MM.1S (cell line): ENCODE data around the gene TLK1.

Experiments used
- DNase-seq: peaks from one replicate; pipeline ENCODE4 v3.0.0-alpha.2; 2015
- H2AFZ ChIP-seq: fragments of 300-600 bp; sonication (generic); 2 replicates; pipeline ENCODE4 v1.6.0; 2016; ENCODE audit warnings: antibody characterized with exemption, low read length
- H3F3A ChIP-seq: fragments of 300-600 bp; sonication (generic); 2 replicates; pipeline ENCODE4 v1.6.1; 2016; ENCODE audit warnings: mild to moderate bottlenecking, antibody characterized with exemption, low read length, moderate library complexity, mixed read lengths; ENCODE audit not compliant: insufficient read depth
- H3K27ac ChIP-seq: fragments of 300-600 bp; sonication (generic); 2 replicates; pipeline ENCODE4 v1.5.1; 2016; ENCODE audit warnings: mild to moderate bottlenecking, low read length
- H3K27me3 ChIP-seq: fragments of 300-600 bp; sonication (generic); replicated peaks from 2 replicates; pipeline ENCODE4 v1.6.0; 2016; ENCODE audit warnings: low read length; ENCODE audit not compliant: insufficient read depth
- H3K36me3 ChIP-seq: fragments of 300-600 bp; sonication (generic); replicated peaks from 2 replicates; pipeline ENCODE4 v1.6.1; 2016; ENCODE audit warnings: mild to moderate bottlenecking, low read length, mixed read lengths; ENCODE audit not compliant: insufficient read depth
- H3K4me1 ChIP-seq: fragments of 300-600 bp; sonication (generic); 2 replicates; pipeline ENCODE4 v1.6.1; 2016; ENCODE audit warnings: low read length, mixed read lengths
- H3K4me2 ChIP-seq: fragments of 300-600 bp; sonication (generic); 2 replicates; pipeline ENCODE4 v1.6.0; 2016; ENCODE audit warnings: low read depth, low read length
- H3K4me3 ChIP-seq: fragments of 300-600 bp; sonication (generic); 2 replicates; pipeline ENCODE4 v1.5.1; 2016; ENCODE audit warnings: low read length, mixed read lengths
- H3K79me2 ChIP-seq: fragments of 300-600 bp; sonication (generic); 2 replicates; pipeline ENCODE4 v1.6.1; 2016; ENCODE audit warnings: mixed run types, low read length, mixed read lengths
- H3K9ac ChIP-seq: fragments of 300-600 bp; sonication (generic); 2 replicates; pipeline ENCODE4 v1.6.1; 2016; ENCODE audit warnings: low read length, mixed read lengths
- H3K9me2 ChIP-seq: fragments of 300-600 bp; sonication (generic); replicated peaks from 2 replicates; pipeline ENCODE4 v1.6.1; 2016; ENCODE audit warnings: mild to moderate bottlenecking, low read length, mixed read lengths; ENCODE audit not compliant: insufficient read depth
- H3K9me3 ChIP-seq: fragments of 300-600 bp; sonication (generic); replicated peaks from 2 replicates; pipeline ENCODE4 v1.6.1; 2016; ENCODE audit warnings: mild to moderate bottlenecking, low read length, mixed read lengths; ENCODE audit not compliant: insufficient read depth
- H4K20me1 ChIP-seq: fragments of 300-600 bp; sonication (generic); 2 replicates; pipeline ENCODE4 v1.6.1; 2016; ENCODE audit warnings: mild to moderate bottlenecking, low read length, moderate library complexity, mixed read lengths; ENCODE audit not compliant: insufficient read depth
- EZH2 ChIP-seq: fragments of 300-600 bp; sonication (generic); optimal IDR thresholded peaks from 2 replicates; pipeline ENCODE3; 2017; ENCODE audit warnings: low read depth, mild to moderate bottlenecking, antibody characterized with exemption, low read length, mixed read lengths
- EZH2phosphoT487 ChIP-seq: fragments of 300-600 bp; sonication (generic); IDR thresholded peaks from 2 replicates; pipeline ENCODE4 v1.6.1; 2018; ENCODE audit warnings: antibody characterized with exemption, low read length
- TF ChIP-seq, protein P1 (sequence below): fragments of 300-600 bp; sonication (generic); IDR thresholded peaks from 2 replicates; pipeline ENCODE4 v1.5.1; 2016; ENCODE audit warnings: antibody characterized with exemption, low read length, mixed read lengths

TLK1 gene

GRCh38 chr2:171201271-171201670 lies 40.6 kb upstream of the TLK1 start:
- H3K9ac ChIP-seq: no peak overlapping the region
- H3K79me2 ChIP-seq: no peaks in the 10 kb centered on the region
- no peaks in the 10 kb centered on the region for H3K36me3 ChIP-seq
- no peak overlapping the region for H2AFZ ChIP-seq
- TF ChIP-seq EZH2: no peak
- no peak for TF ChIP-seq EZH2phosphoT487
- TF ChIP-seq, protein P1, sequence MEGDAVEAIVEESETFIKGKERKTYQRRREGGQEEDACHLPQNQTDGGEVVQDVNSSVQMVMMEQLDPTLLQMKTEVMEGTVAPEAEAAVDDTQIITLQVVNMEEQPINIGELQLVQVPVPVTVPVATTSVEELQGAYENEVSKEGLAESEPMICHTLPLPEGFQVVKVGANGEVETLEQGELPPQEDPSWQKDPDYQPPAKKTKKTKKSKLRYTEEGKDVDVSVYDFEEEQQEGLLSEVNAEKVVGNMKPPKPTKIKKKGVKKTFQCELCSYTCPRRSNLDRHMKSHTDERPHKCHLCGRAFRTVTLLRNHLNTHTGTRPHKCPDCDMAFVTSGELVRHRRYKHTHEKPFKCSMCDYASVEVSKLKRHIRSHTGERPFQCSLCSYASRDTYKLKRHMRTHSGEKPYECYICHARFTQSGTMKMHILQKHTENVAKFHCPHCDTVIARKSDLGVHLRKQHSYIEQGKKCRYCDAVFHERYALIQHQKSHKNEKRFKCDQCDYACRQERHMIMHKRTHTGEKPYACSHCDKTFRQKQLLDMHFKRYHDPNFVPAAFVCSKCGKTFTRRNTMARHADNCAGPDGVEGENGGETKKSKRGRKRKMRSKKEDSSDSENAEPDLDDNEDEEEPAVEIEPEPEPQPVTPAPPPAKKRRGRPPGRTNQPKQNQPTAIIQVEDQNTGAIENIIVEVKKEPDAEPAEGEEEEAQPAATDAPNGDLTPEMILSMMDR: no peak
- no peaks in the 10 kb centered on the region for H3K27me3 ChIP-seq
- H3K9me3 ChIP-seq: no peaks in the 10 kb centered on the region
- no peak overlapping the region for H3K27ac ChIP-seq
- H3F3A ChIP-seq: no peaks in the 10 kb centered on the region
- no peaks in the 10 kb centered on the region for H3K9me2 ChIP-seq
- no peak overlapping the region for H3K4me2 ChIP-seq
- no peak for DNase-seq
- H3K4me3 ChIP-seq: no peak overlapping the region
- H4K20me1 ChIP-seq: no peaks in the 10 kb centered on the region
- no peaks in the 10 kb centered on the region for H3K4me1 ChIP-seq

DNA sequence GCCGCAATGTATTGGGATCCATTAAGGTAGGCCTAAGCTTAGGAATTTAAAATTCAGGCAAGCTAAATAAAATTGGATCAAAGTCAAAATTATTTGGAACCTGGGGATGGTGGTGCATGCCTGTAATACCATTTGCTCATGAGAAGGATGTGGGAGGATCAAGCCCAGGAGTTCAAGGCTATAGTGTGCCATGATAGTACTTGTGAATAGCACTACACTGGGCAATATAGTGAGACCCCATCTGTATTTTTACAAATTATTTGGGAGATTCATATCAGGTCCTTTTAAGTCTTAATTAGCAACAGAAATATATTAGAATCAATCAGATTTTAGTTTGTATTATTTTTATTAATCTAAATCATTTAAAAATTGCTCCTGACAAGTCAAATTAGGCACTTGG lies 39.8 kb upstream of the TLK1 start:
- H3K9ac ChIP-seq: no peak overlapping the region
- H3K27me3 ChIP-seq: no peaks in the 10 kb centered on the region
- no peaks in the 10 kb centered on the region for H3K36me3 ChIP-seq
- H3K4me3 ChIP-seq: no peak overlapping the region
- H3K9me2 ChIP-seq: no peaks in the 10 kb centered on the region
- H2AFZ ChIP-seq: no peak overlapping the region
- DNase-seq: no peak
- H3K9me3 ChIP-seq: no peaks in the 10 kb centered on the region
- no peaks in the 10 kb centered on the region for H4K20me1 ChIP-seq
- H3F3A ChIP-seq: no peaks in the 10 kb centered on the region
- TF ChIP-seq EZH2: no peak
- no peak overlapping the region for H3K4me2 ChIP-seq
- no peak overlapping the region for H3K27ac ChIP-seq
- H3K79me2 ChIP-seq: no peaks in the 10 kb centered on the region
- H3K4me1 ChIP-seq: no peaks in the 10 kb centered on the region

GRCh38 chr2:171191021-171191420 lies 30.3 kb upstream of the TLK1 start:
- H4K20me1 ChIP-seq: no peaks in the 10 kb centered on the region
- H3K9me2 ChIP-seq: no peaks in the 10 kb centered on the region
- H3K9ac ChIP-seq: no peak overlapping the region
- no peak overlapping the region for H3K4me3 ChIP-seq
- H3K4me2 ChIP-seq: no peak overlapping the region
- no peaks in the 10 kb centered on the region for H3K27me3 ChIP-seq
- no peak overlapping the region for H3K27ac ChIP-seq
- H3F3A ChIP-seq: no peaks in the 10 kb centered on the region
- H2AFZ ChIP-seq: no peak overlapping the region
- no peaks in the 10 kb centered on the region for H3K9me3 ChIP-seq
- TF ChIP-seq EZH2phosphoT487 (no peak), EZH2 (no peak)
- TF ChIP-seq, protein P1: no peak
- no peaks in the 10 kb centered on the region for H3K36me3 ChIP-seq
- H3K4me1 ChIP-seq: no peaks in the 10 kb centered on the region
- no peak for DNase-seq
- H3K79me2 ChIP-seq: no peaks in the 10 kb centered on the region

DNA sequence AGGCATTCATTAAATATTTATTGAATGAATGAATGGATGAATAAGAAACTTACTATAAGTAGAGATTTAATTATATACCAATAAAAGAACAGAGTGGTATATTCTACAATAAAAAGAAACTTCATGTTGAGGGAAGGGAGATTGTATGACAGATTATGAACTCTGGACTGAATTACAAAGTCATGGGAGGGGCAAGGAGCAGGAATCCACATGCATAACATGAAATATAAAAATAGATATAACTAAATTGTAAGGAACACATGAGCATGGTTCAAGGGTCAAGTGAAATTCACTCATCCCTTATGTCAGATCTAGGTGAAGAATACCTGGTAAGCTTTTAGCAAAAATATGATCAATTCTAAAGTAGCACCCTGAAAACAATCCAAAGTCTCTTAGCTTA lies 27.1 kb upstream of the TLK1 start:
- DNase-seq: no peak
- Histone ChIP-seq H3K4me3 (no peak overlapping the region), H3K4me2 (no peak overlapping the region), H3K9me2 (no peaks in the 10 kb centered on the region), H3K9ac (no peak overlapping the region), H3K79me2 (no peaks in the 10 kb centered on the region), H3K27me3 (no peaks in the 10 kb centered on the region), H3F3A (no peaks in the 10 kb centered on the region), H3K36me3 (no peaks in the 10 kb centered on the region), H3K9me3 (no peaks in the 10 kb centered on the region), H3K27ac (no peak overlapping the region), H2AFZ (no peak overlapping the region), H3K4me1 (no peaks in the 10 kb centered on the region), H4K20me1 (no peaks in the 10 kb centered on the region)
- TF ChIP-seq EZH2phosphoT487: no peak
- TF ChIP-seq, protein P1: no peak
- TF ChIP-seq EZH2: no peak
